ENCODE measurements around the gene FAM180A. TPM values are rescaled to one million over a fixed set of nuclear protein-coding genes. Genes with fewer than 3 reads are reported as not detected.

The FAM180A gene
- total and polyA plus RNA-seq, 9 of the 15 experiments (the other 6 are each of a cell fraction or from before 2014, with no cell fraction given) = not detected

- Histone ChIP-seq H2AFZ (ENCODE audit: low read depth, low read length) (no peak overlapping the region), H3K9me1 (ENCODE audit: control insufficient read depth, insufficient read depth, low read length) (no peaks in the 10 kb centered on the region), H3K9me3 (replicated peaks; ENCODE audit: control insufficient read depth, insufficient read depth, low read depth, low read length) (no peaks in the 10 kb centered on the region), H4K20me1 (replicated peaks; ENCODE audit: control insufficient read depth, insufficient read depth, low read length) (no peaks in the 10 kb centered on the region; the same call in 1 of the 2 replicates), H3K36me3 (ENCODE audit: control insufficient read depth, insufficient read depth, low read length) (no peaks in the 10 kb centered on the region), H3K27me3 (ENCODE audit: control insufficient read depth in 2 of 2, insufficient read depth in 2 of 2, low read length in 2 of 2) (peaks cover 32 to 37% of the 10 kb centered on the region in 2 experiments; a peak in 3 of 5 replicates), H3K79me2 (ENCODE audit: control insufficient read depth, insufficient read depth, low read length) (no peaks in the 10 kb centered on the region), H3K4me2 (ENCODE audit: insufficient read depth, low read length) (no peak overlapping the region), H3K9ac (ENCODE audit: insufficient read depth in 1 of 2, low read depth in 2 of 2, low read length in 2 of 2) (no peak overlapping the region), H3K4me3 (no peak overlapping the region), H3K4me1 (replicated peaks in 1 of 2; ENCODE audit: control insufficient read depth in 2 of 2, insufficient read depth in 2 of 2, low read length in 2 of 2) (0 out of 5 replicates have a peak, but pooled peaks cover 0 to 9% of the 10 kb centered on the region in 2 experiments), H3K27ac (ENCODE audit: extremely low read depth, low read depth, low read length) (no peak overlapping the region)
- TF ChIP-seq OTX1 (CRISPR knock-in tag; IDR thresholded peaks at IDR 0.05) (no peak), RFX1 (IDR thresholded peaks at IDR 0.05) (peak; percentile 76), ZNF324 (CRISPR knock-in tag; IDR thresholded peaks at IDR 0.05) (no peak)
- no TSS peak for BruUV-seq (replicated peaks)
- in situ Hi-C loops (cut with MboI) = no loop called here
- ChIA-PET POLR2A (interaction anchor here (0.9 to 1.1 kb wide), 3 partner anchors 11 to 28 kb away, joined by 3 read pairs; no protein-coding TSS in a partner anchor), CTCF (ENCODE audit: low intra/inter-chr PET ratio) (no interaction called here)
- FAIRE-seq (no peak), DNase-seq (ENCODE audit: extremely low read depth in 1 of 4, low spot score in 3 of 4) (no peak), ATAC-seq (no peak)
- intact Hi-C loops (cut with micrococcal nuclease) = no loop called here
- 4% methylated on average over 6 of the region's 6 CpGs for WGBS (ENCODE audit: insufficient coverage, low coverage, missing lambda C conversion rate)
These were observed 21.6 kb upstream of the FAM180A start for GRCh38 chr7:135770139-135770710.

- FAIRE-seq = no peak
- no peak for TF ChIP-seq CTCF (IDR thresholded peaks at IDR 0.05 in 2 of 3, conservative IDR thresholded peaks at IDR 0.05 in 1 of 3; ENCODE audit: insufficient read depth in 2 of 3, low read depth in 1 of 3, low read length in 3 of 3)
- no peak for TF ChIP-seq GTF2E2 (tag; IDR thresholded peaks at IDR 0.05)
These were observed 20.6 kb upstream of the FAM180A start for GRCh38 chr7:135769005-135769802.

More at GRCh38 chr7:135769005-135769802, 20.6 kb upstream of the FAM180A start:
- Histone ChIP-seq H3K4me3 (no peak overlapping the region), H2AFZ (ENCODE audit: low read depth, low read length) (no peak overlapping the region), H3K9me1 (ENCODE audit: control insufficient read depth, insufficient read depth, low read length) (no peaks in the 10 kb centered on the region), H3K9me3 (replicated peaks; ENCODE audit: control insufficient read depth, insufficient read depth, low read depth, low read length) (no peaks in the 10 kb centered on the region), H3K27ac (ENCODE audit: extremely low read depth, low read depth, low read length) (no peak overlapping the region), H3K79me2 (ENCODE audit: control insufficient read depth, insufficient read depth, low read length) (no peaks in the 10 kb centered on the region), H3K4me1 (replicated peaks in 1 of 2; ENCODE audit: control insufficient read depth in 2 of 2, insufficient read depth in 2 of 2, low read length in 2 of 2) (0 out of 5 replicates have a peak, but pooled peaks cover 0 to 9% of the 10 kb centered on the region in 2 experiments), H3K4me2 (ENCODE audit: insufficient read depth, low read length) (no peak overlapping the region), H3K27me3 (ENCODE audit: control insufficient read depth in 2 of 2, insufficient read depth in 2 of 2, low read length in 2 of 2) (peaks cover 32 to 39% of the 10 kb centered on the region in 2 experiments; a peak in 3 of 5 replicates), H3K9ac (ENCODE audit: insufficient read depth in 1 of 2, low read depth in 2 of 2, low read length in 2 of 2) (no peak overlapping the region), H3K36me3 (ENCODE audit: control insufficient read depth, insufficient read depth, low read length) (no peaks in the 10 kb centered on the region), H4K20me1 (replicated peaks; ENCODE audit: control insufficient read depth, insufficient read depth, low read length) (no peaks in the 10 kb centered on the region; the same call in 1 of the 2 replicates)
- CTCF ChIA-PET (ENCODE audit: low intra/inter-chr PET ratio) = interaction anchor here (0.6 kb wide), 1 partner anchor 496 kb away, joined by 4 read pairs; no protein-coding TSS in a partner anchor
- POLR2A ChIA-PET = interaction anchor here (1.1 kb wide), 1 partner anchor 10 kb away, joined by 3 read pairs; no protein-coding TSS in a partner anchor
- BruUV-seq (replicated peaks) = no TSS peak
- intact Hi-C loops (cut with micrococcal nuclease) (no loop called here), in situ Hi-C loops (cut with MboI) (no loop called here)
- DNase-seq (ENCODE audit: extremely low read depth in 1 of 4, low spot score in 3 of 4) (no peak), ATAC-seq (no peak)
- WGBS (ENCODE audit: insufficient coverage, low coverage, missing lambda C conversion rate) = 1% methylated on average over 7 of the region's 7 CpGs

Data from K562 (cell line).